K562 (cell line): Measurements from ENCODE around the gene HLA-DOA. TPM values are rescaled to one million over a fixed set of nuclear protein-coding genes. Genes with fewer than 3 reads are reported as not detected.

Experiments
- CBX3 ChIP-seq, 2 experiments: IDR thresholded peaks; 1 replicate in 1 of 2; 2 replicates in 1 of 2; pipeline ENCODE4 v1.6.1; 2012; ENCODE audit warnings: inconsistent platforms in 2 of 2, low read length in 2 of 2, borderline replicate concordance in 1 of 2, control low read depth in 1 of 2
- CCAR2 ChIP-seq: fragments of 200-400 bp; formaldehyde crosslinking; IDR thresholded peaks from 2 replicates; pipeline ENCODE4 v1.6.1; 2017; ENCODE audit warnings: mild to moderate bottlenecking, low read depth, low read length
- E2F3 ChIP-seq: fragments of 250-450 bp; sonication (Bioruptor Pico); IDR thresholded peaks from 2 replicates; pipeline ENCODE4 v1.4.0; 2020; ENCODE audit warnings: mild to moderate bottlenecking
- GATA2 ChIP-seq: sonication (generic); formaldehyde crosslinking; IDR thresholded peaks from 2 replicates; pipeline ENCODE4 v1.4.0; 2020; ENCODE audit warnings: mild to moderate bottlenecking, missing genetic modification reagents
- ILK ChIP-seq: fragments of 450-650 bp; IDR thresholded peaks from 2 replicates; pipeline ENCODE4 v1.6.1; 2016; ENCODE audit warnings: missing genetic modification characterization, low read depth, mild to moderate bottlenecking, missing compliant biosample characterization, moderate library complexity, borderline replicate concordance
- KDM2B ChIP-seq: fragments of 250-450 bp; sonication (Bioruptor Pico); IDR thresholded peaks from 2 replicates; pipeline ENCODE4 v1.8.0; 2021; ENCODE audit warnings: mild to moderate bottlenecking, moderate library complexity
- KLF6 ChIP-seq: fragments of 250-450 bp; sonication (Bioruptor Pico); IDR thresholded peaks from 2 replicates; pipeline ENCODE4 v1.4.0; 2020; ENCODE audit warnings: mild to moderate bottlenecking, moderate library complexity, borderline replicate concordance
- PCBP2 ChIP-seq: fragments of 200-400 bp; formaldehyde crosslinking; IDR thresholded peaks from 2 replicates; pipeline ENCODE4 v1.6.1; 2018; ENCODE audit warnings: low read length, low read depth, mild to moderate bottlenecking, moderate library complexity; ENCODE audit not compliant: poor library complexity, severe bottlenecking
- STAT5A ChIP-seq: IDR thresholded peaks from 2 replicates; pipeline ENCODE4 v1.6.1; 2012; ENCODE audit warnings: low read length, inconsistent platforms, borderline replicate concordance
- ZFP30 ChIP-seq: fragments of 250-450 bp; sonication (Bioruptor Pico); IDR thresholded peaks from 2 replicates; pipeline ENCODE4 v1.8.0; 2022; ENCODE audit warnings: moderate library complexity, mild to moderate bottlenecking, inconsistent platforms, borderline replicate concordance
- polyA plus RNA-seq, 8 experiments: library from polyadenylated mRNA; depleted of rRNA in 4 of 8; stranded (reverse) in 5 of 8; unstranded in 3 of 8; fragments of >200 nt; fragmentation: Nextera tagmentation in 2 of 8; fragmentation: Illumina TruSeq in 1 of 8; extraction: Ambion mirVana in 2 of 8; extraction: Trizol in 1 of 8; gene quantifications; 2 replicates each; pipeline versions ENCODE4 v1.2.1 to v1.2.3, GENCODE V29; 2011 to 2014; ENCODE audit warnings: inconsistent platforms in 1 of 8, missing spikeins in 1 of 8
- total RNA-seq, 7 experiments: library from RNA; depleted of rRNA in 6 of 7; stranded (reverse); fragments of >200 nt in 6 of 7; fragmentation: Illumina TruSeq in 2 of 7; extraction: Trizol in 2 of 7; gene quantifications; 2 replicates each; pipeline versions ENCODE4 v1.2.1 to v1.2.3, GENCODE V29; 2011 to 2021; ENCODE audit warnings: low replicate concordance in 1 of 7
- TF ChIP-seq, protein P1 (sequence below): fragments of 200-600 bp; sonication (generic); IDR thresholded peaks from one replicate; pipeline ENCODE4 v1.6.1; 2012; ENCODE audit warnings: mild to moderate bottlenecking, low read depth, low read length, inconsistent platforms
- TF ChIP-seq, protein P2 (sequence below): fragments of 250-450 bp; sonication (Bioruptor Pico); IDR thresholded peaks from 2 replicates; pipeline ENCODE4 v1.5.0; 2021
- TF ChIP-seq, protein P3 (sequence below): sonication (generic); formaldehyde crosslinking; IDR thresholded peaks from 2 replicates; pipeline ENCODE4 v1.8.0; 2022; ENCODE audit warnings: missing genetic modification reagents, mild to moderate bottlenecking, borderline replicate concordance

The HLA-DOA gene
- total and polyA plus RNA-seq, 9 of the 15 experiments (the other 6 are each of a cell fraction or from before 2014, with no cell fraction given) = 0.07 TPM; not detected in 8

DNA sequence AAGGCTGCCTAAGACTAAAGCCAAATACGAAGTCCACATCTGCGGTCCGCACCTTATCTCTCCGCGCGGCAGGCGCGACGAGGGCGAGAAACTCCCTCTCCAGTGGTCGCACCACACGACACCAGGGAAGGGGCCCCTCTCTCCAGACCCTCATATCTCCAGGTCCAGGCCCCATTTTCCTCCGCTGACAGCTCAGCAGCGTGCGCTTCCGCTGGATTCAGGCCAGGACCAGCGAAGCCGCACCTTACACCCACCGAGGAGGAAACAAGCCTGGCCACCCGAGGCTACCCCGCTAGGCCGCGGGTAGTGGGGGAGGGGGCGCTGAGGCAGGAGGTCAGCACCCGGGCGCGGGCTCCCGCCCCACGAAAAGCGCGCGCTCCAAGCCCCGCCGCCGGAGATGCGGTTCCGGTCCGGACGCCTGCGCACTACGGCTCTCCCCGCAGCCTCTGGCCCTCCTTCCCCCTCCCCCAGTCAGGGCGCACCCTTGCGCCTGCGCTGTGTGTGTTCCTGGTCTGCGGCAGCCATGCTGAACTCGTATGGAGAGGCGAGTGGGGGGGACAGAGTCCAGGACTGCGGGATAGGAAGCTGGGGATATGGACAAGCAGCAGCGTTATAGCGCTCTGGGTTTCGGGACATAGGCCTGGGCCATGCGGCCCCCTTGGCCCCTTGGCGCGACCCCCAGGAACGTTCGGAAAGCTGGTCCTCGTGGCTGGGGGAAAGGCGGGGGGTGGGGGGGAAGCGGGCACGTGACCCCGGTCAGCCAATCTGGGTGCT, 41.1 kb downstream of the HLA-DOA start, which contains the start of gene BRD2 (continued):
- TF ChIP-seq, protein P1, sequence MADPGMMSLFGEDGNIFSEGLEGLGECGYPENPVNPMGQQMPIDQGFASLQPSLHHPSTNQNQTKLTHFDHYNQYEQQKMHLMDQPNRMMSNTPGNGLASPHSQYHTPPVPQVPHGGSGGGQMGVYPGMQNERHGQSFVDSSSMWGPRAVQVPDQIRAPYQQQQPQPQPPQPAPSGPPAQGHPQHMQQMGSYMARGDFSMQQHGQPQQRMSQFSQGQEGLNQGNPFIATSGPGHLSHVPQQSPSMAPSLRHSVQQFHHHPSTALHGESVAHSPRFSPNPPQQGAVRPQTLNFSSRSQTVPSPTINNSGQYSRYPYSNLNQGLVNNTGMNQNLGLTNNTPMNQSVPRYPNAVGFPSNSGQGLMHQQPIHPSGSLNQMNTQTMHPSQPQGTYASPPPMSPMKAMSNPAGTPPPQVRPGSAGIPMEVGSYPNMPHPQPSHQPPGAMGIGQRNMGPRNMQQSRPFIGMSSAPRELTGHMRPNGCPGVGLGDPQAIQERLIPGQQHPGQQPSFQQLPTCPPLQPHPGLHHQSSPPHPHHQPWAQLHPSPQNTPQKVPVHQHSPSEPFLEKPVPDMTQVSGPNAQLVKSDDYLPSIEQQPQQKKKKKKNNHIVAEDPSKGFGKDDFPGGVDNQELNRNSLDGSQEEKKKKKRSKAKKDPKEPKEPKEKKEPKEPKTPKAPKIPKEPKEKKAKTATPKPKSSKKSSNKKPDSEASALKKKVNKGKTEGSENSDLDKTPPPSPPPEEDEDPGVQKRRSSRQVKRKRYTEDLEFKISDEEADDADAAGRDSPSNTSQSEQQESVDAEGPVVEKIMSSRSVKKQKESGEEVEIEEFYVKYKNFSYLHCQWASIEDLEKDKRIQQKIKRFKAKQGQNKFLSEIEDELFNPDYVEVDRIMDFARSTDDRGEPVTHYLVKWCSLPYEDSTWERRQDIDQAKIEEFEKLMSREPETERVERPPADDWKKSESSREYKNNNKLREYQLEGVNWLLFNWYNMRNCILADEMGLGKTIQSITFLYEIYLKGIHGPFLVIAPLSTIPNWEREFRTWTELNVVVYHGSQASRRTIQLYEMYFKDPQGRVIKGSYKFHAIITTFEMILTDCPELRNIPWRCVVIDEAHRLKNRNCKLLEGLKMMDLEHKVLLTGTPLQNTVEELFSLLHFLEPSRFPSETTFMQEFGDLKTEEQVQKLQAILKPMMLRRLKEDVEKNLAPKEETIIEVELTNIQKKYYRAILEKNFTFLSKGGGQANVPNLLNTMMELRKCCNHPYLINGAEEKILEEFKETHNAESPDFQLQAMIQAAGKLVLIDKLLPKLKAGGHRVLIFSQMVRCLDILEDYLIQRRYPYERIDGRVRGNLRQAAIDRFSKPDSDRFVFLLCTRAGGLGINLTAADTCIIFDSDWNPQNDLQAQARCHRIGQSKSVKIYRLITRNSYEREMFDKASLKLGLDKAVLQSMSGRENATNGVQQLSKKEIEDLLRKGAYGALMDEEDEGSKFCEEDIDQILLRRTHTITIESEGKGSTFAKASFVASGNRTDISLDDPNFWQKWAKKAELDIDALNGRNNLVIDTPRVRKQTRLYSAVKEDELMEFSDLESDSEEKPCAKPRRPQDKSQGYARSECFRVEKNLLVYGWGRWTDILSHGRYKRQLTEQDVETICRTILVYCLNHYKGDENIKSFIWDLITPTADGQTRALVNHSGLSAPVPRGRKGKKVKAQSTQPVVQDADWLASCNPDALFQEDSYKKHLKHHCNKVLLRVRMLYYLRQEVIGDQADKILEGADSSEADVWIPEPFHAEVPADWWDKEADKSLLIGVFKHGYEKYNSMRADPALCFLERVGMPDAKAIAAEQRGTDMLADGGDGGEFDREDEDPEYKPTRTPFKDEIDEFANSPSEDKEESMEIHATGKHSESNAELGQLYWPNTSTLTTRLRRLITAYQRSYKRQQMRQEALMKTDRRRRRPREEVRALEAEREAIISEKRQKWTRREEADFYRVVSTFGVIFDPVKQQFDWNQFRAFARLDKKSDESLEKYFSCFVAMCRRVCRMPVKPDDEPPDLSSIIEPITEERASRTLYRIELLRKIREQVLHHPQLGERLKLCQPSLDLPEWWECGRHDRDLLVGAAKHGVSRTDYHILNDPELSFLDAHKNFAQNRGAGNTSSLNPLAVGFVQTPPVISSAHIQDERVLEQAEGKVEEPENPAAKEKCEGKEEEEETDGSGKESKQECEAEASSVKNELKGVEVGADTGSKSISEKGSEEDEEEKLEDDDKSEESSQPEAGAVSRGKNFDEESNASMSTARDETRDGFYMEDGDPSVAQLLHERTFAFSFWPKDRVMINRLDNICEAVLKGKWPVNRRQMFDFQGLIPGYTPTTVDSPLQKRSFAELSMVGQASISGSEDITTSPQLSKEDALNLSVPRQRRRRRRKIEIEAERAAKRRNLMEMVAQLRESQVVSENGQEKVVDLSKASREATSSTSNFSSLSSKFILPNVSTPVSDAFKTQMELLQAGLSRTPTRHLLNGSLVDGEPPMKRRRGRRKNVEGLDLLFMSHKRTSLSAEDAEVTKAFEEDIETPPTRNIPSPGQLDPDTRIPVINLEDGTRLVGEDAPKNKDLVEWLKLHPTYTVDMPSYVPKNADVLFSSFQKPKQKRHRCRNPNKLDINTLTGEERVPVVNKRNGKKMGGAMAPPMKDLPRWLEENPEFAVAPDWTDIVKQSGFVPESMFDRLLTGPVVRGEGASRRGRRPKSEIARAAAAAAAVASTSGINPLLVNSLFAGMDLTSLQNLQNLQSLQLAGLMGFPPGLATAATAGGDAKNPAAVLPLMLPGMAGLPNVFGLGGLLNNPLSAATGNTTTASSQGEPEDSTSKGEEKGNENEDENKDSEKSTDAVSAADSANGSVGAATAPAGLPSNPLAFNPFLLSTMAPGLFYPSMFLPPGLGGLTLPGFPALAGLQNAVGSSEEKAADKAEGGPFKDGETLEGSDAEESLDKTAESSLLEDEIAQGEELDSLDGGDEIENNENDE = no peak
- TF ChIP-seq E2F3 (CRISPR knock-in tag) = peak; percentile 96
- TF ChIP-seq CCAR2 = no peak
- no peak for TF ChIP-seq ILK (tag)
- TF ChIP-seq PCBP2 = no peak
- TF ChIP-seq, protein P2, sequence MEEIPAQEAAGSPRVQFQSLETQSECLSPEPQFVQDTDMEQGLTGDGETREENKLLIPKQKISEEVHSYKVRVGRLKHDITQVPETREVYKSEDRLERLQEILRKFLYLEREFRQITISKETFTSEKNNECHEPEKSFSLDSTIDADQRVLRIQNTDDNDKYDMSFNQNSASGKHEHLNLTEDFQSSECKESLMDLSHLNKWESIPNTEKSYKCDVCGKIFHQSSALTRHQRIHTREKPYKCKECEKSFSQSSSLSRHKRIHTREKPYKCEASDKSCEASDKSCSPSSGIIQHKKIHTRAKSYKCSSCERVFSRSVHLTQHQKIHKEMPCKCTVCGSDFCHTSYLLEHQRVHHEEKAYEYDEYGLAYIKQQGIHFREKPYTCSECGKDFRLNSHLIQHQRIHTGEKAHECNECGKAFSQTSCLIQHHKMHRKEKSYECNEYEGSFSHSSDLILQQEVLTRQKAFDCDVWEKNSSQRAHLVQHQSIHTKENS (CRISPR knock-in tag) = no peak
- no peak for TF ChIP-seq STAT5A
- TF ChIP-seq KDM2B = 0 out of 2 replicates have a peak, but pooled peaks have one; percentile 86
- peak; percentile 48; the same call in 1 of the 2 replicates for TF ChIP-seq GATA2 (CRISPR knock-in tag)
- TF ChIP-seq KLF6 (CRISPR knock-in tag) = no peak; the same call in 1 of the 2 replicates
- TF ChIP-seq ZFP30 (CRISPR knock-in tag) = no peak
- TF ChIP-seq, protein P3, sequence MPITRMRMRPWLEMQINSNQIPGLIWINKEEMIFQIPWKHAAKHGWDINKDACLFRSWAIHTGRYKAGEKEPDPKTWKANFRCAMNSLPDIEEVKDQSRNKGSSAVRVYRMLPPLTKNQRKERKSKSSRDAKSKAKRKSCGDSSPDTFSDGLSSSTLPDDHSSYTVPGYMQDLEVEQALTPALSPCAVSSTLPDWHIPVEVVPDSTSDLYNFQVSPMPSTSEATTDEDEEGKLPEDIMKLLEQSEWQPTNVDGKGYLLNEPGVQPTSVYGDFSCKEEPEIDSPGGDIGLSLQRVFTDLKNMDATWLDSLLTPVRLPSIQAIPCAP (CRISPR knock-in tag) = no peak
- TF ChIP-seq CBX3 (IDR thresholded peaks at IDR 0.05; ENCODE audit: borderline replicate concordance in 1 of 2, low read length in 2 of 2) = peak in 1 of 2 experiments; percentile 18; a peak in 2 of 3 replicates
